Panc1 (cell line): ENCODE measurements around the gene SHISA9.

Experiments
- POLR2AphosphoS5 ChIP-seq: IDR thresholded peaks from 2 replicates; pipeline ENCODE4 v1.6.1; 2012; ENCODE audit warnings: mild to moderate bottlenecking, low read depth, low read length, moderate library complexity
- SIN3A ChIP-seq: IDR thresholded peaks from 2 replicates; pipeline ENCODE4 v1.6.1; 2012; ENCODE audit warnings: low read depth, mild to moderate bottlenecking, low read length, moderate library complexity, borderline replicate concordance; ENCODE audit not compliant: insufficient read depth
- TF ChIP-seq, protein P1 (sequence below): fragments of 450-650 bp; IDR thresholded peaks from 2 replicates; pipeline ENCODE4 v1.5.1; 2017; ENCODE audit warnings: mild to moderate bottlenecking

DNA sequence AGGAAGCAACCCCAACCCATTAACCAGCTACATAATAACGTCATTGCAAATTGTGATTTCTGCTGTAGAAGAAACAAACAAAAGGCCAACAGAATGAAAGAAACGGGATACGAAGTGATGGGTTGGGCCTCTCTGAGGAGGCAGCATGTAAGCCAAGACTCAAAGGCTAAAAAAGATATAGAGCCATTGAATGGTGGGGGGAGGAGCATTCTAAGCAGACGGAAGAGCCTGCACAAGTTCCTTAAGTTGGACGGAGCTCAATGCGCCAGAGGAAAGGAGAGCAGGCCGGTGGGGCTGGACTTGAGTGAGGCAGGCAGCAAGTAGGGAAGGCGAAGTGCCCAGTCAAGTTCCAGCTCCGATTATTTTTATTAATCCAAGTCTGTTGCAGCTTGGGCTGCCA, 160.3 kb downstream of the SHISA9 start:
- TF ChIP-seq, protein P1, sequence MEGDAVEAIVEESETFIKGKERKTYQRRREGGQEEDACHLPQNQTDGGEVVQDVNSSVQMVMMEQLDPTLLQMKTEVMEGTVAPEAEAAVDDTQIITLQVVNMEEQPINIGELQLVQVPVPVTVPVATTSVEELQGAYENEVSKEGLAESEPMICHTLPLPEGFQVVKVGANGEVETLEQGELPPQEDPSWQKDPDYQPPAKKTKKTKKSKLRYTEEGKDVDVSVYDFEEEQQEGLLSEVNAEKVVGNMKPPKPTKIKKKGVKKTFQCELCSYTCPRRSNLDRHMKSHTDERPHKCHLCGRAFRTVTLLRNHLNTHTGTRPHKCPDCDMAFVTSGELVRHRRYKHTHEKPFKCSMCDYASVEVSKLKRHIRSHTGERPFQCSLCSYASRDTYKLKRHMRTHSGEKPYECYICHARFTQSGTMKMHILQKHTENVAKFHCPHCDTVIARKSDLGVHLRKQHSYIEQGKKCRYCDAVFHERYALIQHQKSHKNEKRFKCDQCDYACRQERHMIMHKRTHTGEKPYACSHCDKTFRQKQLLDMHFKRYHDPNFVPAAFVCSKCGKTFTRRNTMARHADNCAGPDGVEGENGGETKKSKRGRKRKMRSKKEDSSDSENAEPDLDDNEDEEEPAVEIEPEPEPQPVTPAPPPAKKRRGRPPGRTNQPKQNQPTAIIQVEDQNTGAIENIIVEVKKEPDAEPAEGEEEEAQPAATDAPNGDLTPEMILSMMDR, result no peak
- TF ChIP-seq POLR2AphosphoS5, result no peak
- no peak for TF ChIP-seq SIN3A
